Osteocyte (in vitro differentiated cells): Measurements from ENCODE around the gene TRA2A. TPM values are rescaled to one million over a fixed set of nuclear protein-coding genes. Genes with fewer than 3 reads are reported as not detected.

Experiments used
- DNase-seq: peaks from one replicate; pipeline ENCODE4 v3.0.0; 2021; ENCODE audit warnings: mixed read lengths; ENCODE audit not compliant: unreplicated experiment; ENCODE audit errors: extremely low spot score
- H3K27ac Mint-ChIP-seq: one replicate; pipeline ENCODE4 v1.8.0; 2021; ENCODE audit warnings: mild to moderate bottlenecking, mixed read lengths; ENCODE audit not compliant: unreplicated experiment
- H3K27me3 Mint-ChIP-seq: one replicate; pipeline ENCODE4 v1.8.0; 2021; ENCODE audit warnings: mixed read lengths; ENCODE audit not compliant: unreplicated experiment
- H3K36me3 Mint-ChIP-seq: one replicate; pipeline ENCODE4 v1.8.0; 2021; ENCODE audit warnings: mixed read lengths; ENCODE audit not compliant: unreplicated experiment
- H3K4me1 Mint-ChIP-seq: one replicate; pipeline ENCODE4 v1.8.0; 2021; ENCODE audit warnings: mixed read lengths; ENCODE audit not compliant: unreplicated experiment
- H3K4me3 Mint-ChIP-seq: one replicate; pipeline ENCODE4 v1.8.0; 2021; ENCODE audit warnings: mild to moderate bottlenecking, moderate library complexity, mixed read lengths; ENCODE audit not compliant: unreplicated experiment
- H3K9me3 Mint-ChIP-seq: one replicate; pipeline ENCODE4 v1.8.0; 2021; ENCODE audit warnings: mixed read lengths; ENCODE audit not compliant: unreplicated experiment
- total RNA-seq: library from RNA; stranded (reverse); gene quantifications from 2 replicates; pipeline ENCODE4 v1.2.1, GENCODE V29; 2021
- TF ChIP-seq, protein P1 (sequence below): fragments of 200-600 bp; sonication (generic); IDR thresholded peaks from 2 replicates; pipeline ENCODE4 v1.5.0; 2021; ENCODE audit warnings: antibody characterized with exemption, mild to moderate bottlenecking, moderate library complexity

Gene TRA2A
- total RNA-seq, 1 donor from 2014 or later = 78.8 TPM

DNA sequence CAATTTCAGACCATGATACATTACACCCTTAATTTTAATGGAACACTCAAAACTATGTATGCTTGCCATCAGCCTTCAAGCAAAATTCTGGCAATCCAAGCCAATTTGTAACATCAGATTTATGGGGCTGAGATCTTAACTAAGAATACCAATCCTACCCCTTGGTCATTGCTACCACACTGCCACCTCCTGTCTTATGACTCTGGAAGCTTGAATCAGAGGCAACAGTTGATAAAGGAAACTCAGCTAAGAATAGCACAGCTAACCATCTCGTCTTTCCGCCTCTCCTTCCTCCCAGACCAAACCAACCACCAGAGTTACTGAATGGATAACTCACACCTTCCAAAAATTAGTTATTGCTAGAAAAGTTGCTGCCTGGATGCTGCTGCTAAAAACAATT is 68.9 kb downstream of the TRA2A start:
- peak overlapping the region; percentile 61 for H3K27ac Mint-ChIP-seq
- peaks cover 9% of the 10 kb centered on the region for H3K36me3 Mint-ChIP-seq
- no peak overlapping the region for H3K4me3 Mint-ChIP-seq
- DNase-seq = no peak
- TF ChIP-seq, protein P1, sequence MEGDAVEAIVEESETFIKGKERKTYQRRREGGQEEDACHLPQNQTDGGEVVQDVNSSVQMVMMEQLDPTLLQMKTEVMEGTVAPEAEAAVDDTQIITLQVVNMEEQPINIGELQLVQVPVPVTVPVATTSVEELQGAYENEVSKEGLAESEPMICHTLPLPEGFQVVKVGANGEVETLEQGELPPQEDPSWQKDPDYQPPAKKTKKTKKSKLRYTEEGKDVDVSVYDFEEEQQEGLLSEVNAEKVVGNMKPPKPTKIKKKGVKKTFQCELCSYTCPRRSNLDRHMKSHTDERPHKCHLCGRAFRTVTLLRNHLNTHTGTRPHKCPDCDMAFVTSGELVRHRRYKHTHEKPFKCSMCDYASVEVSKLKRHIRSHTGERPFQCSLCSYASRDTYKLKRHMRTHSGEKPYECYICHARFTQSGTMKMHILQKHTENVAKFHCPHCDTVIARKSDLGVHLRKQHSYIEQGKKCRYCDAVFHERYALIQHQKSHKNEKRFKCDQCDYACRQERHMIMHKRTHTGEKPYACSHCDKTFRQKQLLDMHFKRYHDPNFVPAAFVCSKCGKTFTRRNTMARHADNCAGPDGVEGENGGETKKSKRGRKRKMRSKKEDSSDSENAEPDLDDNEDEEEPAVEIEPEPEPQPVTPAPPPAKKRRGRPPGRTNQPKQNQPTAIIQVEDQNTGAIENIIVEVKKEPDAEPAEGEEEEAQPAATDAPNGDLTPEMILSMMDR = peak; percentile 56
- no peaks in the 10 kb centered on the region for H3K9me3 Mint-ChIP-seq
- H3K27me3 Mint-ChIP-seq = no peaks in the 10 kb centered on the region
- peaks cover 53% of the 10 kb centered on the region for H3K4me1 Mint-ChIP-seq

DNA sequence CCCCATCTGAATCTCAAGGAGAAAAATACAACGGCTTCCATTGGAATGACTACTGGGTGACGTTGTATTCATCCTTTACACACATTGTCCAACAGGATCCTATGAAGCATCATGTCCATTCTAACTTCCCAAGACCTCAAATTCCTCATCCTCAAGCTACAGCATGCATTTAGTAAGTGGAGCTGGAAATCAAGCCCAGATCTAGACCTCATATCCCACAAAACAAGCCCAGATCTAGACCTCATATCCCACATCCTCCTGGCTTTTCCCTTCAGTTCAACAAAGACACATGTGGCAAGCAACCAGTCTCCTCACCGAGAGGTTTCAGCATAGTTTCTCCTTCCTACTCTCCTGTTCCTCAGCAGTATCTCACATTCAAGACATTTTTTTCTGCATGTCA is 73.7 kb downstream of the TRA2A start:
- no peaks in the 10 kb centered on the region for H3K27me3 Mint-ChIP-seq
- H3K27ac Mint-ChIP-seq = peak overlapping the region; percentile 6
- H3K4me3 Mint-ChIP-seq = no peak overlapping the region
- no peaks in the 10 kb centered on the region for H3K9me3 Mint-ChIP-seq
- H3K36me3 Mint-ChIP-seq = peaks cover 14% of the 10 kb centered on the region
- DNase-seq = no peak
- TF ChIP-seq, protein P1 = no peak
- H3K4me1 Mint-ChIP-seq = peaks cover 35% of the 10 kb centered on the region

DNA sequence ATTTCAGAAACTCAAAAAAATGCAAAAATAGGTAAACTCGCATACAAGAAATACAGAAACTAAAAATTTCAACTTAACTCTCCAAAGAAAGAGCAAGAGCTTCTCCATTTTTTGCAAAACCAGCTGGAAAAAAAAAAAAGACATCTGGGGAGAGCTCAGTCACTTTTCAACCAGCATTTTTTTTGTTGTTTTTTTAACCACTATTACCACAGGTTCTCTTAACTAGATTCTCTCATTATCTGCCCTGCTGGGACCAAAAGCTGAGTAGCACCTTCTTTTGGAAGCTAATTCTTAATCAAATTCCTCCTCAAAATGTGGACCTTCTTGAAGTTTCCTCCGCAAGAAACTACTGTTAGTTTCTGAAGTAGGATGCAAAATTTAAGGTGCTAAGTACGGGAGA is 75.7 kb downstream of the TRA2A start:
- no peaks in the 10 kb centered on the region for H3K27me3 Mint-ChIP-seq
- no peak overlapping the region for H3K27ac Mint-ChIP-seq
- no peak for DNase-seq
- TF ChIP-seq, protein P1 = no peak
- H3K4me1 Mint-ChIP-seq = peaks cover 29% of the 10 kb centered on the region
- peaks cover 11% of the 10 kb centered on the region for H3K36me3 Mint-ChIP-seq
- no peak overlapping the region for H3K4me3 Mint-ChIP-seq
- H3K9me3 Mint-ChIP-seq = no peaks in the 10 kb centered on the region

DNA sequence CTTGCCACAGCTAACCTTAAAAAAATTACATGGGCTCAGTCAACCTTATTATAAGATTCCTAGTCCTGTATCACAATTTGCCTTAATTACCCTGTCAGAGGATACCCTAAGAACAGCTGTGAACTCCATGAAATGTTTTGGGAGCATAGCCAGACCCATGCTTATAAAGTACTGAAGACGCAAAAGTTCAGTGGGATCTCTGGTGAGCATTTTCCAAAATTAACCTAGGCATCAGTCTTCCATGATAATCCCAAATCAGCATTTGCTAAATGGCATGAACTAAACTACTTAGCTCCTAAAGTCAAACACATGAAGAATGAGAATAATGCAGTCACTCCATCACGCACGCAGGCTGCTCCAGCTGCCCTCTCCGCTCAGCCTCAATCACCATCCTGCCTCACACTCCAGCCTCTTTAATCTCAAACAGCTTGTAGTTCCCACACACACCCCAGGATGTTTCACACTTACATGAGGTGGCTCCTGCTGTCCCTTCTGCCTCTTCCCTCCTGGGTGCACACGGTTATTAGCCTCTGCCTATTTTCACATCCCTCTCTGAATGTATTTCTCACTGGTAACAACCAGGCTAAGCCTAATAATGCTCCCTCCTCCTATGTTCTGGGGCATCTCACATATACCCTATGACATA is 76.8 kb downstream of the TRA2A start:
- H3K9me3 Mint-ChIP-seq = no peaks in the 10 kb centered on the region
- no peak overlapping the region for H3K4me3 Mint-ChIP-seq

More for the DNA sequence above, 76.8 kb downstream of the TRA2A start:
- Mint-ChIP-seq H3K4me1 (peaks cover 37% of the 10 kb centered on the region), H3K36me3 (peaks cover 9% of the 10 kb centered on the region), H3K27me3 (no peaks in the 10 kb centered on the region), H3K27ac (peak overlapping the region; percentile 1)
- TF ChIP-seq, protein P1 = no peak
- DNase-seq = no peak

Other genes starting within 250 kb of the TRA2A start
- gene MALSU1, start 232.6 kb downstream of the TRA2A start, total RNA-seq = 44.8 and 46.2 TPM in 2 replicates
- 70.0 and 70.5 TPM in 2 replicates for gene IGF2BP3, start 61.5 kb downstream of the TRA2A start, total RNA-seq
- gene CCDC126, start 65.4 kb upstream of the TRA2A start, total RNA-seq = 11.6 and 14.8 TPM in 2 replicates
- gene FAM221A, start 148.2 kb upstream of the TRA2A start, total RNA-seq = 4.0 TPM in 2 replicates
- gene STK31, start 178.2 kb upstream of the TRA2A start, total RNA-seq = 0.35 TPM in 1 of 2 replicates, not detected in the other